WI38 (cell line): Measurements from ENCODE around the gene IFI30.
A peak's percentile ranks its signal among the peaks of the same experiment; 100 is the strongest.
"Not testable (repeated sequence)": the region's sequence is repeated elsewhere in the genome, so short reads cannot be mapped to it uniquely, and the experiment has no call there.

ENCODE experiments used
- H3K4me3 ChIP-seq: 2 replicates; pipeline ENCODE4 v1.5.1; 2011; ENCODE audit warnings: low read depth, mild to moderate bottlenecking, control low read depth, low read length
- CTCF ChIP-seq: IDR thresholded peaks from 2 replicates; pipeline ENCODE4 v1.5.1; 2012; ENCODE audit warnings: low read depth, mild to moderate bottlenecking, control low read depth, low read length

IFI30 gene

GRCh38 chr19:18203408-18203862, 29.8 kb downstream of the IFI30 start:
- no peak for TF ChIP-seq CTCF

GRCh38 chr19:18203863-18204393, 30.3 kb downstream of the IFI30 start, which contains the start of gene RAB3A:
RAB3A (minus strand) TSS chr19:18204042; CDS start chr19:18202740, 1,302 bp downstream.
- H3K4me3 ChIP-seq, result peak within 1 kb of the TSS; percentile 73
- no peak for TF ChIP-seq CTCF

More at GRCh38 chr19:18203408-18203862, 29.8 kb downstream of the IFI30 start:
- peak overlapping the region; percentile 73 for H3K4me3 ChIP-seq

GRCh38 chr19:18204394-18205199, 31.0 kb downstream of the IFI30 start:
- H3K4me3 ChIP-seq, result peak overlapping the region; percentile 72
- no peak for TF ChIP-seq CTCF

GRCh38 chr19:18205200-18205892, 31.7 kb downstream of the IFI30 start:
- peak overlapping the region; percentile 72 for H3K4me3 ChIP-seq
- no peak for TF ChIP-seq CTCF

GRCh38 chr19:18206018-18206417, 32.4 kb downstream of the IFI30 start:
- TF ChIP-seq CTCF, result no peak
- H3K4me3 ChIP-seq, result no peak overlapping the region

- TF ChIP-seq CTCF, result 0 out of 2 replicates have a peak, but pooled peaks have one; percentile 36
- no peak overlapping the region for H3K4me3 ChIP-seq
Measured at GRCh38 chr19:18208098-18208951, 34.7 kb downstream of the IFI30 start.

- not testable (repeated sequence) for H3K4me3 ChIP-seq
Measured at GRCh38 chr19:18209912-18210311, 36.3 kb downstream of the IFI30 start.
